ENCODE data around the gene ECHDC1.

GRCh38 chr6:127298475-127298874, 44.9 kb downstream of the ECHDC1 start:
- no peak for TF ChIP-seq POLR2A (IDR thresholded peaks at IDR 0.05; ENCODE audit: low read depth, low read length)
- no peak for TF ChIP-seq POLR2AphosphoS5 (IDR thresholded peaks at IDR 0.05; ENCODE audit: low read depth, low read length)
- no peak for TF ChIP-seq TAF1 (IDR thresholded peaks at IDR 0.05; ENCODE audit: low read depth, low read length)
- no peak for TF ChIP-seq SPI1 (IDR thresholded peaks at IDR 0.05; ENCODE audit: low read depth, low read length)

All from GM12891 (cell line).